DOHH2 (cell line): ENCODE measurements around the gene SEC23IP.

Experiments used
- H3F3A ChIP-seq: fragments of 200-600 bp; sonication (generic), shearing (Covaris generic); 2 replicates; pipeline ENCODE4 v1.6.0; 2016; ENCODE audit warnings: antibody characterized with exemption, mild to moderate bottlenecking; ENCODE audit not compliant: control insufficient read depth, insufficient read depth
- H3K27ac ChIP-seq: fragments of 200-600 bp; sonication (generic); 2 replicates; pipeline ENCODE4 v1.5.1; 2014; ENCODE audit warnings: low read depth, mild to moderate bottlenecking, low read length, moderate library complexity
- H3K27me3 ChIP-seq: fragments of 200-600 bp; sonication (generic); 2 replicates; pipeline ENCODE4 v1.6.1; 2014; ENCODE audit warnings: mild to moderate bottlenecking, low read length, mixed read lengths; ENCODE audit not compliant: control insufficient read depth
- H3K36me3 ChIP-seq: fragments of 200-600 bp; sonication (generic); 2 replicates; pipeline ENCODE4 v1.6.1; 2014; ENCODE audit warnings: mild to moderate bottlenecking, low read length, moderate library complexity, mixed read lengths; ENCODE audit not compliant: control insufficient read depth
- H3K4me1 ChIP-seq: fragments of 200-600 bp; sonication (generic); 2 replicates; pipeline ENCODE4 v1.6.1; 2014; ENCODE audit warnings: mild to moderate bottlenecking, low read length, mixed read lengths; ENCODE audit not compliant: control insufficient read depth
- H3K4me2 ChIP-seq: fragments of 200-600 bp; sonication (generic); 2 replicates; pipeline ENCODE4 v1.6.0; 2014; ENCODE audit warnings: mild to moderate bottlenecking, low read length, moderate library complexity
- H3K4me3 ChIP-seq: fragments of 200-600 bp; sonication (generic); 2 replicates; pipeline ENCODE4 v1.5.1; 2014; ENCODE audit warnings: mild to moderate bottlenecking, low read length, mixed read lengths
- H3K79me2 ChIP-seq: fragments of 200-600 bp; sonication (generic); 2 replicates; pipeline ENCODE4 v1.6.1; 2014; ENCODE audit warnings: mild to moderate bottlenecking, low read length, mixed read lengths; ENCODE audit not compliant: control insufficient read depth
- H3K9me2 ChIP-seq: fragments of 200-600 bp; sonication (generic); replicated peaks from 2 replicates; pipeline ENCODE4 v1.6.1; 2014; ENCODE audit warnings: mild to moderate bottlenecking, low read length, mixed read lengths; ENCODE audit not compliant: control insufficient read depth
- H3K9me3 ChIP-seq: fragments of 200-600 bp; sonication (generic); 2 replicates; pipeline ENCODE4 v1.6.1; 2014; ENCODE audit warnings: antibody characterized with exemption, low read length, mixed read lengths; ENCODE audit not compliant: control insufficient read depth, insufficient read depth
- H4K20me1 ChIP-seq: fragments of 200-600 bp; sonication (generic); 2 replicates; pipeline ENCODE4 v1.6.0; 2014; ENCODE audit warnings: low read depth, mild to moderate bottlenecking, antibody characterized with exemption, low read length, moderate library complexity; ENCODE audit not compliant: control insufficient read depth, insufficient read depth
- EZH2phosphoT487 ChIP-seq: fragments of 200-600 bp; sonication (generic); IDR thresholded peaks from 2 replicates; pipeline ENCODE4 v1.6.1; 2017; ENCODE audit warnings: borderline replicate concordance, mild to moderate bottlenecking, antibody characterized with exemption, low read length, moderate library complexity, mixed read lengths
- TF ChIP-seq, protein P1 (sequence below): fragments of 200-600 bp; sonication (generic); IDR thresholded peaks from one replicate; pipeline ENCODE4 v1.5.1; 2014; ENCODE audit warnings: antibody characterized with exemption, mild to moderate bottlenecking, low read depth, low read length; ENCODE audit not compliant: poor library complexity, severe bottlenecking

Gene SEC23IP

GRCh38 chr10:119980956-119981750, 88.6 kb downstream of the SEC23IP start:
- Histone ChIP-seq H3K27me3 (no peaks in the 10 kb centered on the region; the same call in 1 of the 2 replicates), H3F3A (no peaks in the 10 kb centered on the region), H3K4me2 (no peak overlapping the region), H3K79me2 (no peaks in the 10 kb centered on the region), H4K20me1 (no peaks in the 10 kb centered on the region), H3K27ac (no peak overlapping the region), H3K9me3 (peaks cover 3% of the 10 kb centered on the region; the same call in 1 of the 2 replicates), H3K9me2 (no peaks in the 10 kb centered on the region), H3K36me3 (no peaks in the 10 kb centered on the region), H3K4me3 (no peak overlapping the region), H3K4me1 (no peaks in the 10 kb centered on the region)
- TF ChIP-seq EZH2phosphoT487 = no peak
- TF ChIP-seq, protein P1, sequence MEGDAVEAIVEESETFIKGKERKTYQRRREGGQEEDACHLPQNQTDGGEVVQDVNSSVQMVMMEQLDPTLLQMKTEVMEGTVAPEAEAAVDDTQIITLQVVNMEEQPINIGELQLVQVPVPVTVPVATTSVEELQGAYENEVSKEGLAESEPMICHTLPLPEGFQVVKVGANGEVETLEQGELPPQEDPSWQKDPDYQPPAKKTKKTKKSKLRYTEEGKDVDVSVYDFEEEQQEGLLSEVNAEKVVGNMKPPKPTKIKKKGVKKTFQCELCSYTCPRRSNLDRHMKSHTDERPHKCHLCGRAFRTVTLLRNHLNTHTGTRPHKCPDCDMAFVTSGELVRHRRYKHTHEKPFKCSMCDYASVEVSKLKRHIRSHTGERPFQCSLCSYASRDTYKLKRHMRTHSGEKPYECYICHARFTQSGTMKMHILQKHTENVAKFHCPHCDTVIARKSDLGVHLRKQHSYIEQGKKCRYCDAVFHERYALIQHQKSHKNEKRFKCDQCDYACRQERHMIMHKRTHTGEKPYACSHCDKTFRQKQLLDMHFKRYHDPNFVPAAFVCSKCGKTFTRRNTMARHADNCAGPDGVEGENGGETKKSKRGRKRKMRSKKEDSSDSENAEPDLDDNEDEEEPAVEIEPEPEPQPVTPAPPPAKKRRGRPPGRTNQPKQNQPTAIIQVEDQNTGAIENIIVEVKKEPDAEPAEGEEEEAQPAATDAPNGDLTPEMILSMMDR = no peak

DNA sequence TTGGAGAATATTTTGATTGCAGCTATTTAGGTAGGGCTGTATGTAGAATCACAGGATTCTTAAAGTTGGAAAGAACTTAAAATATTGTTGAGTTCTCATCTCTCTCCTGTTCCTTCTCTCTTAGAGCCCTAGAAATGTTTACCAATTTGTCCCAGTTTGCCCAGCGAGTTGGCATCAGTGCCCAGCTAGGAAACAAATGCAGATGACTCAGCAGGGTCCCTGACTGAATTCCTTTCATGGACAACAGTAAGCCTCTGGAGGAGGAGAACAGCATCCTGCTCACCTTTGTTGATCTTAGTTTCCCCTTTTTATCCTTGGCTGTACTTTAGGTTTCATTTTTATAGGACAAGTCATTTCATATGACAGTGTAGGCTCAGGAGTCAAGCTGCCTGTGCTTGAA, 89.3 kb downstream of the SEC23IP start:
- no peaks in the 10 kb centered on the region for H4K20me1 ChIP-seq
- no peaks in the 10 kb centered on the region for H3F3A ChIP-seq
- no peak overlapping the region for H3K4me3 ChIP-seq
- no peaks in the 10 kb centered on the region for H3K36me3 ChIP-seq
- H3K9me2 ChIP-seq = no peaks in the 10 kb centered on the region
- H3K27me3 ChIP-seq = no peaks in the 10 kb centered on the region; the same call in 1 of the 2 replicates
- TF ChIP-seq, protein P1 = no peak
- no peak for TF ChIP-seq EZH2phosphoT487
- H3K79me2 ChIP-seq = no peaks in the 10 kb centered on the region
- H3K9me3 ChIP-seq = peaks cover 3% of the 10 kb centered on the region; the same call in 1 of the 2 replicates
- H3K4me1 ChIP-seq = no peaks in the 10 kb centered on the region
- H3K4me2 ChIP-seq = no peak overlapping the region
- H3K27ac ChIP-seq = no peak overlapping the region

DNA sequence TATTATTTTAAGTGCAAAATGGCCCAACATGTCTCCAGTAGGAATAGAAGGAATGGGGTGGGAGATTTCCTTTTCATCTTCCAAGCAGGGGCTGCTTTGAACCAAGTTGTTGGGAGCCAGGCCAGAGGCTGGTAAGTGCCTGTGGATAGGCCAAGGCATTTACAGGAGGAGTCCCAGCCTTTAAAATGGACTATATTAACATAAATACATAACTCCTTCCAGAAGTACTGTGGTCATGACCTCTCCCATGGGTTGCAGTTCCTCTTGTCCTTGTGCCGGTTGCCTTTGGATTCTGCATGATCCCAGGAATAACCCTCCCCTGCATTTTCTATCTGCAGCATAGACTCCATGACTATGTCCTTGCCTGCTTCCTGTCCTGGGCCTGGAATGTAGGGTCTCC, 95.8 kb downstream of the SEC23IP start:
- TF ChIP-seq EZH2phosphoT487 = no peak
- TF ChIP-seq, protein P1 = no peak
- H4K20me1 ChIP-seq = no peaks in the 10 kb centered on the region
- H3K4me3 ChIP-seq = no peak overlapping the region
- peaks cover 3% of the 10 kb centered on the region; the same call in 1 of the 2 replicates for H3K9me3 ChIP-seq
- no peak overlapping the region for H3K4me2 ChIP-seq
- no peaks in the 10 kb centered on the region for H3K9me2 ChIP-seq
- no peaks in the 10 kb centered on the region for H3K36me3 ChIP-seq
- no peak overlapping the region for H3K27ac ChIP-seq
- no peaks in the 10 kb centered on the region for H3K27me3 ChIP-seq
- H3F3A ChIP-seq = no peaks in the 10 kb centered on the region
- no peaks in the 10 kb centered on the region for H3K79me2 ChIP-seq
- H3K4me1 ChIP-seq = no peaks in the 10 kb centered on the region
